Kidney epithelial cell (primary cell): Measurements from ENCODE around the gene TMEM126A. TPM values are rescaled to one million over a fixed set of nuclear protein-coding genes. Genes with fewer than 3 reads are reported as not detected.

Source experiments
- DNase-seq: peaks from one replicate; pipeline ENCODE4 v3.0.0-alpha.2; 2010; ENCODE audit warnings: low read depth
- H3K27me3 ChIP-seq: 2 replicates; pipeline ENCODE4 v1.6.0; 2011; ENCODE audit warnings: low read length; ENCODE audit not compliant: control insufficient read depth, insufficient read depth
- H3K36me3 ChIP-seq: 2 replicates; pipeline ENCODE4 v1.5.1; 2011; ENCODE audit warnings: low read length; ENCODE audit not compliant: control insufficient read depth, insufficient read depth
- H3K4me3 ChIP-seq: 2 replicates; pipeline ENCODE4 v1.5.1; 2011; ENCODE audit warnings: low read depth, mild to moderate bottlenecking, control low read depth, low read length
- total RNA-seq: library from RNA; depleted of rRNA; stranded (reverse); fragments of >200 nt; gene quantifications from 2 replicates; pipeline ENCODE4 v1.2.3, GENCODE V29; 2015
- TF ChIP-seq, protein P1 (sequence below): IDR thresholded peaks from 2 replicates; pipeline ENCODE4 v1.5.1; 2011; ENCODE audit warnings: mild to moderate bottlenecking, moderate library complexity, low read length, control low read depth, inconsistent platforms; ENCODE audit not compliant: insufficient read depth, poor library complexity, severe bottlenecking

TMEM126A gene
- total RNA-seq, 1 donor from 2014 or later: 34.8 TPM

DNA sequence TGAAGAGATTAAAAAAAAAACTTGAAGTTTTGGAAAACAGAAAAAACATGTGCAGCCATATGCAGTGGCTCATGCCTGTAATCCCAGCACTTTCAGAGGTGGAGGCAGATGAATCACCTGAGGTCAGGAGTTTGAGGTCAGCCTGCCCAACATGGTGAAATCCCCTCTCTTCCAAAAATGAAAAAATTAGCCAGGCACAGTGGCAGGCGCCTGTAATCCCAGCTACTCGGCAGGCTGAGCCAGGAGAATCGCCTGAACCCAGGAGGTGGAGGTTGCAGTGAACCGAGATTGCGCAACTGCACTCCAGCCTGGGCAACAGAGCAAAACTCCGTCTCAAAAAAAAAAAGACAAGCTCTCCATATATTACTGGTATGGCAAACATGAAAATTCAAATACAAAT, 28.3 kb upstream of the TMEM126A start:
- TF ChIP-seq, protein P1, sequence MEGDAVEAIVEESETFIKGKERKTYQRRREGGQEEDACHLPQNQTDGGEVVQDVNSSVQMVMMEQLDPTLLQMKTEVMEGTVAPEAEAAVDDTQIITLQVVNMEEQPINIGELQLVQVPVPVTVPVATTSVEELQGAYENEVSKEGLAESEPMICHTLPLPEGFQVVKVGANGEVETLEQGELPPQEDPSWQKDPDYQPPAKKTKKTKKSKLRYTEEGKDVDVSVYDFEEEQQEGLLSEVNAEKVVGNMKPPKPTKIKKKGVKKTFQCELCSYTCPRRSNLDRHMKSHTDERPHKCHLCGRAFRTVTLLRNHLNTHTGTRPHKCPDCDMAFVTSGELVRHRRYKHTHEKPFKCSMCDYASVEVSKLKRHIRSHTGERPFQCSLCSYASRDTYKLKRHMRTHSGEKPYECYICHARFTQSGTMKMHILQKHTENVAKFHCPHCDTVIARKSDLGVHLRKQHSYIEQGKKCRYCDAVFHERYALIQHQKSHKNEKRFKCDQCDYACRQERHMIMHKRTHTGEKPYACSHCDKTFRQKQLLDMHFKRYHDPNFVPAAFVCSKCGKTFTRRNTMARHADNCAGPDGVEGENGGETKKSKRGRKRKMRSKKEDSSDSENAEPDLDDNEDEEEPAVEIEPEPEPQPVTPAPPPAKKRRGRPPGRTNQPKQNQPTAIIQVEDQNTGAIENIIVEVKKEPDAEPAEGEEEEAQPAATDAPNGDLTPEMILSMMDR: no peak
- Histone ChIP-seq H3K27me3 (no peaks in the 10 kb centered on the region), H3K36me3 (no peaks in the 10 kb centered on the region), H3K4me3 (no peak overlapping the region)
- DNase-seq: no peak

DNA sequence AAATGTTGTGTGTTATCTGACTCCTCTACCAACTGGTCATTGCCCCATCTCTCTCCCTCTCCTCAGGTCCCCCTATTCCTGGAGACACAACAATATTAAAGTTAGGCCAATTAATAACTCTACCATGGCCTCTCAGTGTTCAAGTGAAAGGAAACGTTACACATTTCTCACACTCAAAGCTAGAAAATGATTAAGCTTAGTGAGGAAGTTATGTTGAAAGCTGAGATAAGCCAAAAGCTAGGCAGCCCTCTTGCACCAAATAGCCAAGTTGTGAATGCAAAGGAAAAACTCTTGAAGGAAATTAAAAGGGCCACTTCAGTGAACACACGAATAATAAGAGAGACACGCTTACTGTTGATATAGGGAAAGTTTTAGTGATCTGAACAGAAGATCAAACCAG, 27.5 kb upstream of the TMEM126A start:
- no peak overlapping the region for H3K4me3 ChIP-seq
- DNase-seq: no peak
- no peaks in the 10 kb centered on the region for H3K27me3 ChIP-seq
- H3K36me3 ChIP-seq: no peaks in the 10 kb centered on the region
- TF ChIP-seq, protein P1: no peak

DNA sequence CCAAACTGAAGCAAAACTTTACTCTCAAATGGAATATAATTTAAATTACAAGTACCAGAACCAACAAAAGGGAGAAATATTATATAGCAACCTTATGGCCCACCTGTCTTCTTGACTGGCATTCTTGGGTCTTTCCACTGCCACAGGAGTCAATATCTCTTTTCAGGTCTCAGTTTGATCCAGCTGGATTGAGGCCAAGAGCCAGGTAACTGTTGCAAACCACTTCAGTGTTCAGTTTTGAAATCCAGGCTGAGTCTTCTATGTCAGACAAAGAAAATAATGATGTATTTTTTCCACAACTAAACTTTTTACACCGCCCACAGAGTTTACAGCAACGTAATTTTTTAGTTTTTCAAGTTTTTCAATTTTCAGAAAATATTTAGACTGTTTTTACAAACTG, 21.3 kb upstream of the TMEM126A start:
- no peak for DNase-seq
- Histone ChIP-seq H3K36me3 (no peaks in the 10 kb centered on the region), H3K27me3 (no peaks in the 10 kb centered on the region), H3K4me3 (no peak overlapping the region)
- TF ChIP-seq, protein P1: no peak

DNA sequence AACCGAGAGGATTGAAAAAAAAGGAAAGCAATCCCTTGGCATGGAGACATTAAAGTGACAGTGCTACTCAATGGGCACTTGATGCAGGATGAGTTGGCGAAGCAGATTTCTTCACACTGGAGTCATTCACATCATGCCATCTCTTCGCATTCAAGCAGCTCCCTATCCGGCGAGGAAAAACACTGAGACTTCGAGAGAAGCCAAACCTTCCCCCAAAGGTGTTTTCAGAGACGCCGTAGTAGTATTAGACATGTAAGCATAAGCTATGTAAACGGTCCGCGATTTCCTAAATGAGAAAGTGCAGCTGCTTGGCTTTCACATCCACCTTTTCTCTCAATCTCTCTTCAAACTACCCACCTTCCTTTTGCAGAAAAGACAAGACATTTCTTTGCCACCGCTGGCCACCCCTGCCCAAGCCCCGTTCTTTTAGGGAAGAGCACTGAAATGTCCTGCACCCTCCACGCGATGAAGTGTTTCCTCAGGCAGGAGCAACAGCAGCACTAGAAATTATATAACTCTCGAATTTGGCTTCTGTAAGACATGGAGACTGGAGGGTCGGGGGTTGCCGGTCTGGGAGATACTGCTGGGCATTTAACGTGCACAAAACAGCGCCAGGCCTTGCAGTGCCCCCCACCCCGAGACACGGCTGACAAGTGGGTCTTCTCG, 20.3 kb upstream of the TMEM126A start, which contains the start of gene DLG2:
DLG2 (minus strand) TSS at position 13 of the 666 bp plus-strand sequence.
- Histone ChIP-seq H3K27me3 (no peaks in the 10 kb centered on the region), H3K36me3 (no peaks in the 10 kb centered on the region), H3K4me3 (peak within 1 kb of the TSS; percentile 60)
- DNase-seq: no peak
- TF ChIP-seq, protein P1: no peak

DNA sequence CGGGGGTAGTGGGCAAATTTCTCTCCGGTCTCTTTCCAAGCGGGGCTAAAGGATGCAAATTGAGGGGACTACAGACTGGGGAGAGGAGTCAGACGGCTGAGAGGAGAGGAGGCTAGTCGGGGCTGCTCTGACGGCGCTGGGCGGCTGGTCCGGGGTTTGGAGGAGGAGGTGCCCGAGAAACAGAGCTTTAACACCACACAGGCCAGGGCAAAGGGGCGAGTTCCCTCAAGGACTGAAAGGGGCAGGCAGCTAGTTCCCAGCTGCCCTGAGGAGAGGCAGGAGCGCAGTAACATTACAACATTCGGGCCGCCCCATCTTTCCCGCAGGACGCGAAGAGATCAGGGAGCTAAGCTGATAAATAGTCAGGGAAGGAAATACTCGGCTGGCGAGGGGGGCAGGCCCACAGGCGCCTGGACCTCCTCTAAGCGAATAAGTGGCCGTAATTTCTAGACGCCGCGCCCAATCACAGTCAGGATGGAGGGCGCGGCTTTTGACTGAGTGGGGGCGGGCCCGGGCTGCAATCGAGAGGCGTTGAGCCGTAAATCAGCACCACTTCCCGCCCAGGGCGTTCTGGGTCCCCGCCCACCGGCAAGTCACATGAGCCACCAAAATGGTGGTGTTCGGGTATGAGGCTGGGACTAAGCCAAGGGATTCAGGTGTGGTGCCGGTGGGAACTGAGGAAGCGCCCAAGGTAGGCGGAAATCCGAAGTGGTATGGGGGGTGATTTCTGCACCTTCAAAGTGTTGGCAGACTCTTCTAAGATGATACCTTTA, 19.6 kb upstream of the TMEM126A start, which contains the start of gene TMEM126B:
TMEM126B (plus strand) TSS at position 596 of the 773 bp plus-strand sequence; CDS start at position 611, 15 bp downstream.
- no peaks in the 10 kb centered on the region for H3K27me3 ChIP-seq
- TF ChIP-seq, protein P1: no peak
- no peaks in the 10 kb centered on the region for H3K36me3 ChIP-seq
- peak within 1 kb of the TSS; percentile 92 for H3K4me3 ChIP-seq
- peak; percentile 87 for DNase-seq
